Measurements from ENCODE around the gene ATG14.
"Not testable (repeated sequence)": the region's sequence is repeated elsewhere in the genome, so short reads cannot be mapped to it uniquely, and the experiment has no call there.

Gene ATG14

DNA sequence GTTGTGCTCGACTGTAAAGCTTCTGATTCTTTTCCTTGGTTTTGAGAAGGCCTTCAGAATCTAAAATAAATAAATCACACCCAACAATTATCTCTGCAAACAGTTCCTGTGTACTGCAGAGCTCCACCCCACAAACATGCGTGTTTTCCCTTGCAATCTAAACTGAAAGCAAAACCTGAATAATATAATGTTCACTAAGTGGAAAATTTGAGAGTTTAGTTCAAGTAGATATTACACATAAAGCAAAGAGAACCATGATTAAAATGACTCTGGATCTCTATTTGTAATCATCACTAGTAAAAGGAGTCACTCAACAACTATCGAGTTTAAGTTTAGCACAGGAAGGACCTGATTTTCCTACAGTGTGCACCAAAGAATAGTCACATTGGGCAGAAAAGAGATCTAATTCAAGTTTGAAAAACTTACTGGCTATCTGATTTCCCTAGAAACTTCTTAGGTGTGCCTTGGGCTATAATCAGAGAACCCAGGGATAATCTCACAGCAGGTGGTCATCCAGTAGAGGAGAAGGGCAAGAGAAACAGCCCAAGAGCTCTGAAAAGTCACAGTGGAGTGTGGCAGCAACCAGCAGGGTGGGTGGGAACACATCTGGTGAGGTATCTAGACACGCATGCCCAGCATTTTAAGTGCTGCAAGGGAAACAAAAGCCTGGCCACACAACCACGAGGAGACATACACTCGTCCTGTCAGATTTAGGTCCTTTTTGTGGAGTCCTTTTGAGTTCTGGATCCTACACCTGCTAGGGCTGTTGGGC, 25.4 kb downstream of the ATG14 start:
- DNase-seq, result peak in 1 of 2 experiments; percentile 29

GRCh38 chr14:55384536-55384935, 27.1 kb downstream of the ATG14 start:
- no peak for DNase-seq

DNA sequence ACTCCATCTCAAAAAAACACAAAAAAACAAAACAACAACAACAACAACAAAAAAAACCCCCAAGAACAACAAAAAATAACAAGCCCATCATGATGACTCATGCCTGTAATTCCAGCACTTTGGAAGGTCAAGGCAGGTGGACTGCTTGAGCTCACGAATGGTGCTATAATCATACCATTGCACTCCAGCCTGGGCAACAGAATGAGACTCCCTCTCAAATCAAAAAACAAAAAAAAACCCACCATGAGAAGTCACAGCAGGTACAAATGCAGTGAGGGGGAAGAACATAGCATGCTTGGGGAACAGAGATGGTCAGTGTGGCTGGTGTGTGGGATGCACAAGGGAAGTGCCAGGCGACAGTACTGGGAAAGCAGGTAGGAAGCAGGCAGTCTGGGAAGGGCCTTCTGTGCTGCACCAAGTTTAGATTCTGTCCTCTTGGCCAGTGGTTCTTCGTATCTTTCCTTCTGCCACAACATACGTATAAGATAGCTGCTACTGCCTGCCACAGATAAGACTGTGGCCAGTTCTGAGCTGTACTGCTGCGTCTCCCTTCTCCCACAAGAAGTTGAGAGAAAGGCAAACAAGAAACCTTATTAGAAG, 28.0 kb downstream of the ATG14 start:
- DNase-seq, result no peak

DNA sequence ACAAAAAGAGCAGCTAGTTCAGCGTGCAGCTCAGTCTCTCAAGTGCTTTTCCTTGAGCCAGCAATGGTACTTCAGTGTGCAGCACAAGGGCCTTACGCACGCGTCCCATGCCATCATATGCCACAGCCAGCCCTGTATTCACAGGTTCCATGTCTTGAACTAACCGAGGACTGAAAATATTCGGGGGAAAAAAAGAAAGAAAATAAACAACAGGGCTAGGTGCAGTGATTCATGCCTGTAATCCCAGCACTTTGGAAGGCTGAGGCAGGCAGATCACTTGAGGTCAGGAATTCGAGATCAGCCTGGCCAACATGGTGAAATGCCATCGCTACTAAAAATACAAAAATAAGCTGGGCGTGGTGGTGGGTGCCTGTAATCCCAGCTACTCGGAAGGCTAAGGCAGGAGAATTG, 28.6 kb downstream of the ATG14 start:
- not testable (repeated sequence) for DNase-seq

DNA sequence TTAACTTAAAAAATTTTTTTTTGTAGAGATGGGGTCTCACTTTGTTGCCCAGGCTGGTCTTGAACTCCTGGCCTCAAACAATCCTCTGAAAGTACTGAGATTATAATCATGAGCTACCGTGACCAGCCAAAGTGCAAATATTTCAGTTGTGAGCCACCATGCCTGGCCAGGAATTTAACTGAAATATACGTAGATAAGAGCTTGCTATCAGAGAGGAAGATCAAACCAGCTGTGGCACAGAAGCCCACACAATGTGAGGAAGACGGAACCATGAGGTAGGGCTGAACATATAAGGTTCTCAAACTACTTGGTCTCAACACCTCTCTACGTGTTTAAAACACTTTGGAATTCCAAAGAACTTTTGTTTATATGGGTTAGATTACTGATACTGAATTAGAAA, 29.1 kb downstream of the ATG14 start:
- DNase-seq, result no peak

DNA sequence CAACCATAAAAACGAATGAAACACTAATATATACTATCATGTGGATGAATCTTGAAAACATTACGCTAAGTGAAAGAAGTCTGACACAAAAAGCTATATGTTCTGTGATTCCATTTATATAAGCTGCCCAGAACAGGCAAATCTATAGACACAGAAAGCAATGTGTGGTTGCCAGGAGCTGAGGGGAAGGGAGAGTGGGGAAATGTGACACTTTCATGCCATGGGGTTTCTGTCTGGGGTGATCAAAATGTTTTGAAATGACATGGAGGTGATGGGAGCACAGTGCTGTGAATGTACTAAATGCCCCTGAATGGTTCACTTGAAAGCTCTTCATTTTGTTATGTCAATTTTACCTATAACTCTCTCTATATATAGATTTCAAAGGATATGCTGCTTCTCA, 30.1 kb downstream of the ATG14 start:
- no peak for DNase-seq

- no peak for DNase-seq
Observed at GRCh38 chr14:55381040-55381439, 30.6 kb downstream of the ATG14 start.

DNA sequence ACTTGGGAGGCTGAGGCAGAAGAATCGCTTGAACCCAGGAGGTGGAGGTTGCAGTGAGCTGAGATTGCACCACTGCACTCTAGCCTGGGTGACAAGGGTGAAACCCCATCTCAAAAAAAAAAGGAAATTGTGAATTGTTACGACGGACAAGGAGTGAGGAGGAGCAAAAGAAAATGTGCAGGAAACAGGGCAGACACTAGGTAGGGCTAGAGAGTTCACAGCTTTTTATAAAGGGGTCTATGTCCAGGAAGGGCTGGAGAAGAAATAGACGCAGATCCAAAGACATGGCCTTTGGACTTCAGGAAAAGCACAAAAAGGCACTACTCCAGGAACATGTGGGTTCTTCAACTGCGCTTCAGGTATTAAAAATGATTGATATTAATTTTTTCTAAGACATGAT, 34.4 kb downstream of the ATG14 start:
- DNase-seq, result no peak

DNA sequence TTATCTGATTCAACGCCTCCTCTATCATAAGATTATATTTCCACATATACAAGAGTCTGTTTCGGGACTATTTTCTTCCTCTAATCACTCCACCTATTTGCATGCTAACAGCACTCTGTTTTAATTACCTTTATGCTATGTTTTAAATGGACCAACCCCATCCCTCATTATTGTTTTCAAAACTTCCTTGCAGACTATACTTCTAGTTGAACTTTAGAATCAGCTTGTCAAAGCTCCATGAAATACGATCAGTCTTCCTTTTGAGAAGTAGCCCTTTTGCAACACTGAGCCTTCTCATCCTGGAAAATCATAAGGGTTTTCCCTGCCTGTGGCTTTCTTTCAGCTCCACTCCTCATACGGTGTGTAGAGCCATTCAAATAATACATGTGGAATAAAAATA, 36.9 kb downstream of the ATG14 start:
- DNase-seq, result no peak

DNA sequence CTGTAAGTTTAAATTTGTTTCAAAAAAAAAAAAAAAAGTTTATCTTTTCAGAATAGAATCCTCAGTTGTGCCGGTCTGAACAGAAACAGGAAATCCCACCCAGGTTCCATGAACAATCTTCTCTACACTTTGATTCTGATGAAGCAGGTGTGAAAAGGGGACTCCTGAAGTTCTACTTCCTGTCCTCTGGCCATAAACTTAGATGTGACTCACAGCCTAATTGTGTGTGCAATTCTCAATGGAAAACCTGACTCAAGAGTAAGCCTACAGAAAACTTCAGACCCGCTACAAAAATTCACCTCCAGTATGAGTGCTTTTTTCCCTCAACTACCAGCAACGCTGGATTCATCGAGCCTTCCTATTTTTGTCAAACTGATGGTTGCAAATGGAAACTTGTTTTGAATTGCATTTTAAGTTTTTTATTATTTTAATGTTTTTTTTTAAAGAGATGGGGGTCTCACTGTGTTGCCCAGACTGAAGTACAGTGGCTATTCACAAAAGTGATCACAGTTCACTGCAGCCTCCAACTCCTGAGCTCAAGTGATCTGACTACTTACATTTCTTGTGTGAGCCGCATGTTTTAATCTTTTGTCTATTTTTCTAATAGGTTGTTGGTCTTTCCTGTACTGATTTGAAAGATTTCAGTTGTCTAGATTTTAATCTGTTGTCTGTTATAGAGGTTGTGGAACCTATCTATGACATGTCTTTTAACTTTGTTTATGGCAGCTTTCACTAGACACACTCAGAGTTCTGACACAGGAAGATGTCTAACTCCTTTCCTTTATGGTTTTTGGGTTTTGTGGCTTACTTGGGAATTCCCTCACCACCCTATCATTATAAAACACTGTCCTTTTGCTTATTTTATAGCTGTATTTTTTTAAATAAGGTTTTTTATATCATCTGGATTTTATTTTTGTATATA, 37.6 kb downstream of the ATG14 start:
- DNase-seq, result peak in 1 of 2 experiments; percentile 24

- DNase-seq, result no peak
Observed at GRCh38 chr14:55372825-55373224, 38.8 kb downstream of the ATG14 start.

- DNase-seq, result no peak
Observed at GRCh38 chr14:55372423-55372822, 39.2 kb downstream of the ATG14 start.

DNA sequence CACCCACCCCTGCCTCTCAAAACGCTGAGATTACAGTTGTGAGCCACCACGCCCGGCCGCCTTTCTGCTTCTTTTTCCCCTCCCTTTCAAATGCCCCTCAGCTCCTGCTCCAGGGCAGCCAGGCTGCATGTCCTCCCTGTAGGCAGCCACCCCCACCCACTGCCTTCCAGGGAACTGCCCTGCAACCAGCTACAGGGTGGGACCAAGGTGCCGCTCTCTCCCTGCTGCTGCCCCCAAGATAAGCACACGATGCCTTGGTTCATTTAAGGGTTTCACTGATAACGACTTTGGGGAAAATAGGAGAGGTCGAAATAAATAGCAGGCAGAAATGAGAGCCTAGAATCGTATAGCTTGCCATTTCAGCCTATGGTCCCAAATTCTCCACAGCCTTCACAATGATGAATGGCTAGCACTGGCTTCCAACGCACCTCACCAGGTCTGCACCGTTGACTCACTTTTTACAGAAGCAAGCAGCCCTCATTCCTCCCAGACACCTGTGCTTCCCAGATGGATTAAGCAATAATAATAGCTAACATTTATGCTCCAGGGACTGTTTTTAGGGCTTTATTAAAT, 40.7 kb downstream of the ATG14 start:
- no peak for DNase-seq

GRCh38 chr14:55366271-55366670, 45.4 kb downstream of the ATG14 start:
- DNase-seq, result no peak

DNA sequence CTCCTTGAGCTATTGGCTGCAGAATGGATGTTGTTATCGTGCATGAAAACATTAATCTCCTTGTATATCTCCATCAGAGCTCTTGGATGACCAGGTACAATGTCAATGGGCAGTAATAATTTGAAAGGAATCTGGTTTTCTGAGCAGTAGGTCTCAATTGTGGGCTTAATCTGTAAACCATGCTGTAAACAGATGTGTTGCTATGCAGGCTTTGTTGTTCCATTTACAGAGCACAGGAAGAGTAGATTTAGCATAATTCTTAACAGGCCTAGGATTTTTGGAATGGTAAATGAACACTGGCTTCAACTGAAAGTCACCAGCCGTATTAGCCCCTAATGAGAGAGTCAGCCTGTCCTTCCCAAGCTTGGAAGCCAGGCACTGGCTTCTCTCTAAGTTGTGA, 50.4 kb downstream of the ATG14 start:
- no peak for DNase-seq

DNA sequence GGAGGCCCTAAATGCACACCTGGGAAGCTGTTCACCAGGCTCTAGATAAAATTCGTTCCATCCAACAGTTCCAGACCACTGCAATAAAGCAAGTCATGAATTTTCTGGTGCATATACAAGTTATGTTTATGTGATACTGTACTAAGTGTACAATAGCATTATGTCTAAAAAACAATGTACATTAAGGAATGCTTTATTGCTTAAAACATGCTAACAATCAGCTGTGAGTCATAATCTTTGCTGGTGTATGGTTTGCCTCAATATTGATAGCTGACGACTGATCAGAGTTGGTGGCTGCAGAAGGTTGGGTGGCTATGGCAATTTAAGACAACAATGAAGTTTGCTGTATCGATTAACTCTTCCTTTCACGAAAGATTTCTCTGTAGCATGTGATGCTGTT, 52.3 kb downstream of the ATG14 start:
- DNase-seq, result no peak

- no peak for DNase-seq
Observed at GRCh38 chr14:55356913-55357312, 54.7 kb downstream of the ATG14 start.

GRCh38 chr14:55355922-55356321, 55.7 kb downstream of the ATG14 start:
- no peak for DNase-seq

DNA sequence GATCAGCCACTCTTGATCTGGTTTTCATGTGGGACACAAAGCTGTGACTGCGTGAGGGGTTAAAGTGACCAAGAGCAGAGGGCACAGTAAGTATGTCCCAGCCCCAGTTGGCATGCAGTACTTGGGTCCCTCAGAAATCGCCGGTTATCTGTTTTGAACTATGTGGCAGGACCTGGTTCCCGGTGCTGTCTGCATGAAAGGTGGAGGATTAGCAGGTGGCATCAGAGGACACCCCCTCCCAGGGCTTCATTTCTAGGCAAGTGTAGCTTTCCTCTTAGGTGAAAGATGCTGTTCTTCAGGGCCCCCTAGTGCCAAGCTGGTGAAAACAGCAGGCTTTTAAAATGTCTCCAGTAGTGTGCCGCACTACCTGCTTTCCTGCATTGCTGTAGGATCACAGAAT, 57.1 kb downstream of the ATG14 start:
- peak; percentile 50 to 68 for DNase-seq

DNA sequence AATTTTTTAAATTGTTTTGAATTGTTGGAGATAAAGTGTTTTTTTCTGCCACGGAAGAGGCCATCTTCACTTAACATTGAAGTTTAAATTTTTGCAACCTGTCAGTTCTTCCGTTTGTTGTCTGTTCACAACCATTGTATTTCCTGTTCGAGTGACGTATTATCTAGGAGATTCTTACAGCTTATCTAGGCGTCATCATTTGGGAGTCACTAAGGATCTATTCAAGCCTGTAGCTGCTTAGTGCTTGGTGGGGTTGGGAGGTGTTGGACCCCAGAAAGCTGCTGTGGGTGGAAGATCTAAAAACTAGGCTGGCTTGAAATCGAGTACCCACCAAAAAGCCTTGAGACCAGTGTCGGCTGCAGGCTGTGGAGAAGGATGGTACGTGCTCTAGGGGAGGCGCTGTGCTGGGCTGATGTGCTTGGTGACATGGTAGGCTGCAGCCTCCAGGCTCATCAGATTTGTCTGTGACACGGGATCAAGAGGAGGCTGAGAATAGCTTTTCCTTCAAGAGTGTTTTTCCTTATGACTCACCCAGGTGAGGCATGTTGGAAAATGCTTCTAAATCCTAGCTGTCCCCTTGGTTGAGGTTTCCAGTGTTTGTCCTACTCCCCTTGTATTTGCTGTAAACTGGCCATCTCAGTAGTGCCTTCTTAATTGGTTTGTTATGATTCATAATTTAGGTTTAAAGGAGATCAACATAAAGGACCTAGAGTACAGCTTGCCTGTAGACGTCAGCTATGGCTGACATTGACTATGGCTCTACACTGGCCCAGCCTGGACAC, 57.8 kb downstream of the ATG14 start:
- peak in 1 of 2 experiments; percentile 20 for DNase-seq

DNA sequence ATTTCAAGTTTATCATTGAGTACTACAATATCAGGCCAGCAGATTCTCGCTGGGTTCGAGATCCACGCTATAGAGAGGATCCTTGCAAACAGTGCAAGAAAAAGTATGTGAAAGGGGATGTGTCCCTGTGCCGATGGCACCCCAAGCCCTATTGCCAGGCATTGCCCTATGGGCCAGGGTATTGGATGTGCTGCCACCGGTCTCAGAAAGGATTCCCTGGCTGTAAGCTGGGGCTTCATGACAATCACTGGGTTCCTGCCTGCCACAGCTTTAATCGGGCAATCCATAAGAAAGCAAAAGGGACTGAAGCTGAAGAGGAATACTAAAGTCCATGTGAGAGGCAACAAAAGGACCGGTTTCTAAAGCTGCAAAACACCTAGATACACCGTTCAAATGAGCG, 59.4 kb downstream of the ATG14 start:
- no peak for DNase-seq

DNA sequence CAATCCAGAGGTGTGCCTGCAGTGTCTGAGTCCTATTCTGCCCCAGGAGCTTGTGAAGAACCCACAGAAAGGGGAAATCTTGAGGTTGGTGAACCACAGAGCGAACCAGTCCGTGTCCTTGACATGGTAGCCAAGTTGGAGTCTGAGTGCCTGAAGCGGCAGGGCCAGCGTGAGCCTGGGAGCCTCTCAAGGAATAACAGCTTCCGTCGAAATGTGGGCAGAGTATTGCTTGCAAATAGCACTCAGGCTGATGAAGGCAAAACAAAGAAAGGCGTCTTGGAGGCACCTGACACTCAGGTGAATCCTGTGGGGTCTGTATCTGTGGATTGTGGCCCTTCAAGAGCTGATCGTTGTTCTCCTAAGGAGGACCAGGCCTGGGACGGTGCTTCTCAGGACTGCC, 60.5 kb downstream of the ATG14 start:
- no peak for DNase-seq

- DNase-seq, result no peak
Observed at GRCh38 chr14:55350461-55350860, 61.2 kb downstream of the ATG14 start.

Measured in activated CD4-positive, alpha-beta T cell treated with anti-CD3 and anti-CD28 coated beads, Interleukin-2, amount 50 U/mL, for 48 hours (primary cell).